HTR-8/SVneo (cell line): ENCODE data around the gene DGKZ.

ENCODE experiments used
- DNase-seq: peaks from one replicate; pipeline ENCODE4 v3.0.0; 2011; ENCODE audit warnings: low spot score, mixed read lengths; ENCODE audit not compliant: insufficient read length
- FAIRE-seq: peaks from 2 replicates; lab custom pipeline; 2011; peaks lifted over from hg19 to GRCh38; lab: Jason Lieb, UNC

DGKZ gene

GRCh38 chr11:46389450-46390330 is 42.4 kb downstream of the DGKZ start:
- peak; percentile 82 for DNase-seq
- FAIRE-seq = peak; percentile 92

GRCh38 chr11:46390331-46391171 is 43.3 kb downstream of the DGKZ start:
- DNase-seq (no peak), FAIRE-seq (no peak)

- FAIRE-seq (no peak), DNase-seq (no peak)
Measured at GRCh38 chr11:46391186-46391577, 43.9 kb downstream of the DGKZ start.

GRCh38 chr11:46391578-46392420 is 44.5 kb downstream of the DGKZ start, which contains the start of gene CHRM4:
CHRM4 (minus strand) TSS chr11:46391776; CDS start chr11:46386557, 5,219 bp downstream.
- peak; percentile 67 for DNase-seq
- peak; percentile 49 for FAIRE-seq

DNA sequence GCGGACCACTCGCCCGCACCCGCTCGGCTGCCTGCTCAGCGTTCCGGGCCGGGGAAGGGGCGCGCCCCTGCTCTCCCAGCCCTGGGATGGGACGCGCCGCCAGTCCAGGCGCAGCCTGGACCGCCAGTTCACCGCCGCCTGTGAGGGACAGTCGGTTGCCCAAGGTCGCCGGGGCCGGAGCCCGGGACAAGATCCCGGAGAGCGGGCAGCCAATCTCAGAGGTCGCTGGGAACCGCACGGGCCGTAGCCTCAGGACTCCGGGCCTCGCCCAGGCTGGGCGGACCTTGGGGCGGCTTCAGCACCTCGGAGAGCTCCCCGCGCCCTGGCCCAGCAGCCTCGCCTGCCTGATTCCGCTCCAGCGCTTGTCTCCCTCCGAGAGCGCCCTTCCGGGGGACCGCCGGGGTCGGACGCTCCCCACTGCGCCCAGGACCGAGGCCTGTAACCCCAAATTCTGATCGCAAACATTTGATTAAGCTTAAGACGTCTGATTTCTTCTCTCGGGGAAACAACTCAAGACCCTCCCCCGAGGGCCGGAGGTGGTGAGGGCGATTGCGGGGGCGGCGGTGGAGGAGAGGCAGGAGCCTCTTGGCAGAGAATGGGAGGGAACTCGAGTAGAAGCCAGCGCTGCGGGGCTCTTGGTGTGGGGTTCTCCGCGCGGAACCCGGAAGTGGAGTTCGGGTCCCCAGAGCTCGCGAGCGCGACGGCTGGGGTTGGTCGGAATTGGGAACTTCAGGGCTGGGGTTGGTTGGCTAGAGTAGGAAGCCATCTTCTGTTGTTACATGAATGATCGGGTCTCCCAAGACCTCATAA is 45.4 kb downstream of the DGKZ start:
- FAIRE-seq = no peak

GRCh38 chr11:46393231-46393616 is 46.0 kb downstream of the DGKZ start:
- DNase-seq (no peak), FAIRE-seq (no peak)

More for the DNA sequence above, 45.4 kb downstream of the DGKZ start:
- DNase-seq = peak; percentile 84

DNA sequence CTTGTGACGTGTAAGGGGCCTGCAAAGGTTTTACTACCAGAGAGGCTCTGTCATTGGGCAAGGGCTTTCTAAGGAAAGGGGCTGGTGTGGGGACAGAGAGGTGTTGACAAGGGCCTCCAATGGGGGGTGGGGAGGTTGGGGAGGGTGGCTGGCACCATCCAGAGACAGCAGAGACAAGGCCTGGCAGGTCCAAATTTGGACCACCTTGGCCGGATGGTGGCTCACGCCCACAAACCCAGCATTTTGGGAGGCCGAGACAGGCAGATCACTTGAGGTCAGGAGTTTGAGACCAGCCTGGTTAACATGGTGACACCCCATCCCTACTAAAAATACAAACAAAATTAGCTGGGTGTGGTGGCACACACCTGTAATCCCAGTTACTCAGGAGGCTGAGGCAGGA is 46.5 kb downstream of the DGKZ start:
- DNase-seq (no peak), FAIRE-seq (no peak)

DNA sequence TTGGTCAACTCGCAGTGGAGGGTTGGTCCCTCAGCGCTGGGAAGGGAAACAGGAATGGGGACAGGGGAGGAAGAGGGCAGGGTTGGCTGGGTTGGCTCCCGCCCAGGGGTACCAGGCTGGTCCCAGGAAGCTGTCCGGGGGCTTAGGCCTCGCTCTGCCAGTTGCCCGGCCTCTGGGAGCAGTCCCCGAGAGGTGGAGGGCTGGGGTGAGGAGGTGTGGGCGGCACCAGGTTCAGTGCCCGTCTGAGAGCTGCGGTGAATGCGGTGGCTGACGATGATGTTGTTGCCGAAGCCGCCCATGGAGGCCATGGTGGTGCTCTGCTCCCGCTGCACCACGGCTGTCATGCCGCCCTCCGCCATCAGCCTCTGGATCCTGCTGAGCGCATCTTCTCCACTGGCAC is 50.3 kb downstream of the DGKZ start:
- DNase-seq (no peak), FAIRE-seq (no peak)

DNA sequence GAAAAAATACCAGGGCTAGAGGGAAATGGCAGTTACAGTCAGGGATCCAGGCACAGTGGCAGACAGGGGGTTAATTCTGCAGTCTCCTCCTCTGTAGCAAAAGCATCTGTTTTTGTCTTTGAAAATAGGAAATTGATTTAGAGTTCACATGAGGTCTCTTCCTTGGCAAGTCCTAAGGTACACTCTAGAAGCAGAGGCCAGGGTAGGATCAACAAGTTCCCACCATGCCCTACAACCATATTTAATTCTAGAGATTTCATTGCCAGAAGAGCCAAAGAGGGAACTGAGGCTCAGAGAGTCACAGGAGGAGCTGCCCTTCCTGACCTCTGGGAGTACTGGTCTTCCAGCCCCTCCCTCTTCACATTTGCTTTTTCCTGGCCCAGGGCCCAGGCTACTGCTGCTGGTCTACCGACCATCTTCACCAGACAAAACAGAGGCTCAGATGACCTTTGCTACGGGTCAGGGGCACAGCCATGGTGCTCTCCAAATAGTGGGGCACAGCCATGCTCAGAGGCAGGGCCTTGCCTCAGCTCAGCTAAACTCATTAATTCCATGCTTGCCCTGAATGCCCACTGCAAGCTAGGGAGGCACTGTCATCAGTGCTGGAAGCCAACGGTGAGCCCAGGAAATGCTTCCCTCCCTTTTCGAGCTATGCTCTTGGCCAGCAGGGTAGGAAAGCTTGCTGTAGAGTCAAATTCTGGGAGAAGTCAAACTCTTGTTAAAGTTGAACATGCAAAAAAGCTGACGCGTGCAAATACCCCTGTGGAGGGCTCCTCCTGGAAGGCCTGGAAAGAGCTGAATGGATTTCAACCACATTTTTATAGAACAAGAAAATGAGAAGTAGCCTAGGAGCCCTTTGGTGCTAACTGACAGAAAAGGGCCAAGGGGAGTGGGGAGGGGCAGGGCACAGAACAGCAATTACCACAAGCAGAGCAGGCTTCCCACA is 56.0 kb downstream of the DGKZ start:
- FAIRE-seq = no peak

DNA sequence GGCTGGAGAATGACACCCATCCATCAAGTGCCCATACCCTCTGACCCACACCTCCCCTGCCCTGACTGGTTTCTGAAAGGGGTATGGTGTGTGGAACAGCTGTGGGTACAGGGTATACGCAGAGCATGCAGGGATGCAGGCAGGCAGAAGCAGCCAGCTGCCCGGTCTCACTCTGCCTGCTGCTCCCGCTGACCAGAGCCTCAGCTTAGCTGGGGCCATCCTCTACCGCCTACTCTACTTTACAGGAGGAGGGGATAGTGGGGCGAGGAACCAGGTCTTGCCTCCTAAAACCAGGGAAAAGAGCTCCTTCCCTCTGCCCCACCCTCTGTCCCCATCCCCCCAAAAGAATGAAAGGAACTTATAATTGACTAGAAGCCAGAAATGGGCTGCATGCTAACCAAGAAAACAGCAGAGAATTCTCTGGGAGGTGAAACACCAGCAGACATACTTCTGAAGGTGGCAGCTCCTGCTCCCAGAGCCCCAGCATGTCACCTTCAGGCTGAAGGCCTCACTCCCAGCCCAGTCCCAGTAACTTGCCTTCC is 57.3 kb downstream of the DGKZ start:
- DNase-seq (no peak), FAIRE-seq (no peak)

More for the DNA sequence above, 56.0 kb downstream of the DGKZ start:
- DNase-seq = no peak

GRCh38 chr11:46407635-46408034 is 60.4 kb downstream of the DGKZ start:
- no peak for FAIRE-seq
- DNase-seq = no peak

GRCh38 chr11:46408407-46408986 is 61.2 kb downstream of the DGKZ start:
- no peak for FAIRE-seq

DNA sequence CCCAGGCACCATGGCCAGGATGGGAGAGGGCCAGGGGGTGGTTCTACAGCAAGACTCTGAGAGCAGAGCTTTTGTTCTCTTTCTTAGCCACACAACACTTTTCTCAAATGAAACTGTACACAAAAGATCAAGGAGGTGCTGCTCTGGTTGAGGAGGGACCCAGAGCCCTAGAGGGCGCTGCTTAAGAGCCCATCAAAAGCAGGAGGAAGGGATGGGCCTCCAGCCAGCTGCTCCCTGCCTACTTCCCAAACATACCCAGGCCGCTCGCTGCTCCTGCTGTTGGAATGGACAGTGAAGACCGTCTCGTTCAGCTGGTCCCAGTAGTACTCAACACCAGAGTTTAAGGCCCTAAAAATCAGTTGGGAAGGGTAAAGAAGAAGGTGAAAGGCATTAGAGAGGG is 62.8 kb downstream of the DGKZ start:
- DNase-seq (no peak), FAIRE-seq (no peak)

More at GRCh38 chr11:46408407-46408986, 61.2 kb downstream of the DGKZ start:
- no peak for DNase-seq

DNA sequence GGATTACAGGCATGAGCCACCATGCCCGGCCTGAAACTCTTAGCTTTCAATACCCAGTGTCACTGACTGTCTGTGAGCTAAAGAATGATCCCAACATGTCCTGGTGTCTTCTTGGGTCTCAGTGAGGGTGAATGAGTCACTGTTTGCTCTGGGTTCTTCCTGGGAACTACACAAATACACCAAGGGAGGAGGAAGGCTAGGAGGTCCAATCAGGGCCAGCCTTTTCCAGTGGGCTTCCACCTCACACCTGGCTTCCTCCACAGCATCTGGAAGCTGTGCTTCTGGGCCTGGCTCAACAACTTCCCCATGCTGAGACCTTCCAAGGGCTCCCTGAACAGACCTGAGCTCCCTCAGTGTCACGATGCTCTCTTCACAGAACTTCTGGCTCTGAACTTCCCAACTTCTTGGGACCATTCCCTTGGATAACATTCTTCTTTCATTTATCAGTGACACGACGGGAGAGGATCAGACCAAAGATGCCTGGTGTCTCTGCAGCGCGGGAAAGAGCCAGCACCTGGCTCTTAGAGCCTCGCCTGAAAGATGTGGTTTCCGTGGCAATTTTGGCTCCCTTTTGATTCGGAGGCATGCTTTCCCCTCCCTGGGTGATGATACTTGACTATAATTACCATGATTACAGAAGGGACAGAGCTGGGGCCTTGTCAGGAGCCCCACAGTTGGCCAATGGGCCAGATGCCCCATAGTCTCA is 66.7 kb downstream of the DGKZ start:
- FAIRE-seq (no peak), DNase-seq (no peak)

- no peak for FAIRE-seq
- DNase-seq = no peak
Measured at GRCh38 chr11:46414466-46414796, 67.2 kb downstream of the DGKZ start.

- DNase-seq = no peak
- FAIRE-seq = no peak
Measured at GRCh38 chr11:46414879-46415278, 67.6 kb downstream of the DGKZ start.

DNA sequence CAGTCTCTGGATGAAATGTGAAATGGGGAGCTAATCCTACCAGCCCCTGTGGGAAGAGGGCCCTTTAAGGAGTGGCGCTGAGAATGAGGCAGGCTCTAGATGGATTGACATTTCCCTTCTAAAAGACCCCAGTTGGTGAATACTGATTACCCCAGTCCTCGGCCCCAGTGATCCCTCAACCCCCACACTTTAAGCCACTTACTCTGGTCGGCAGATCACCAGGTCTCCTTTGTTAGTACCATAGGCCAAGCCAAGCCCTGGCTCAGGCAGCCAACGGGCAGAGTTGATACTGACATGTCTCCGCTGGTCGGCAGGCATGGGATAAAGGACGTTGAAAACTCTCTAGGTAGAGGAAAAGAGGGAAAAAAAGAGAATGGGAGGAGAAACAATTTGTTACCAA is 70.4 kb downstream of the DGKZ start:
- FAIRE-seq (no peak), DNase-seq (no peak)
